SHP77 (cell line): ENCODE measurements around the gene OPCML.
A peak's percentile ranks its signal among the peaks of the same experiment; 100 is the strongest.

Experiments used
- DNase-seq, 2 experiments: peaks; one replicate each; lab custom pipeline; 2025; lab: John Stamatoyannopoulos, UW

The OPCML gene

DNA sequence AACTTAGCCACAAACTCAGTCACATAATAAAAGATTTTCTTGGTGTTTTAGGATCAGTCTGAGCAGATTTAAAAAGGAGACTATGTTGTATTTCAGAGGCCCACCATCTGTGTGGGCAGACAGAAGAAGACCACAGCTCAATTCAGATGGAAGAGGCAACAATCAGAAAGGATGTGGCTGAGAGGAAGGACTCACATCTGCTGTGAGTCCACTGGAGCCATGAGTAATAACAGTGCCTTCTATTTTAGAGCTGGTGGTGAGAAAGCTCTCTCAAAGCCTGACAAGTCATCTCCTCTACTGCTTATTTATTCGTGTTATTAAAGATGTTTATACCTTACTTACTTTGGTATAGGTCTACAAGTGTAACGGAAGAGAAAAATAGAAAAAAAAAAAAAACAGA is 357.2 kb downstream of the OPCML start:
- no peak for DNase-seq

DNA sequence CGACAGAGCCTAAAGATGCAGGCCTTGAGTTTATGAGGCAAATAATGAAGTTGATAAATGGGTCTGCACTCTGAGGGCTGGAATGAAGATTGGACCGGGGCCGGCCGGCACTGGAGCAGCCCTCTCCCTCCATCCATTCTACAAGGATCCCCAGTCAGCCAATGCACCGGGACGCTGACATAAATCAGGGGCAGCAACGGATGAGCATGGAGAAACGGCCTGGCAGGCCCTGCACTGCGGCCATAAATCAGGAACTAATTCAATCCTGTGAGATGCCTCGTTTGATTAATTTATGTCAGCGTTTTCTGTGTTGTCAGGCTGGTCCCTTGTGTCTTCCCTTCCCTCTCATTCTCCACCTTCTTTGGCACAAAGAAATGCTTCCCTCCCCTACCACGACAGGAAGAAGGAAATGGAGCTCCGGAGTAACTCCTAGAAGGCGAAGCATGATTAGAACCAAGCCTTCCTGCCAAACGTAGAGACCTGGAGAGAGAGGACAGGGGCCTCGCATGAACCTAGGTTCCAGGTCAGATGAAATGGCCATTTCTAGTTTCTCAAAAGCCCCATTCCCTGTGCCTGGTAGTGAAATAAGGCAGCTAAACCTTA is 358.4 kb downstream of the OPCML start:
- no peak for DNase-seq

DNA sequence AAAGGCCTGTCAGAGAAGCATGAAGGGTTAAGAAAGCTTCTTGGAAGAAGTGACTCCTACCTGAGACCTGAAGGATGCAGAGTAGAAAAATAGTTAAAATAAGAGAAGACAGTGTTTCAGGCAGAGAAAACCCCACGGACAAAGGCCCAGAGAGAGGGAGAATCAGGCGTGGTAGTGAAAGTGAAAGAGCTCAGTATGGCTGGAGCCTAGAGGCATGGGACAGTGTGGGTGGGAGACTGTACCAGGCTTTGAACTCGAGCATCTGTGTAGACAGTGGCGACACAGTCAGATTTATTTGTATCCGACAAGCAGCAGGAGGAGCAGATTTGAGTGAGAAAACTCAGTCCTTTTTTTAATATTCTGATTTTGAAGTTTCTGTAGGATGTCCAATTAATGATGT is 360.0 kb downstream of the OPCML start:
- DNase-seq = no peak

DNA sequence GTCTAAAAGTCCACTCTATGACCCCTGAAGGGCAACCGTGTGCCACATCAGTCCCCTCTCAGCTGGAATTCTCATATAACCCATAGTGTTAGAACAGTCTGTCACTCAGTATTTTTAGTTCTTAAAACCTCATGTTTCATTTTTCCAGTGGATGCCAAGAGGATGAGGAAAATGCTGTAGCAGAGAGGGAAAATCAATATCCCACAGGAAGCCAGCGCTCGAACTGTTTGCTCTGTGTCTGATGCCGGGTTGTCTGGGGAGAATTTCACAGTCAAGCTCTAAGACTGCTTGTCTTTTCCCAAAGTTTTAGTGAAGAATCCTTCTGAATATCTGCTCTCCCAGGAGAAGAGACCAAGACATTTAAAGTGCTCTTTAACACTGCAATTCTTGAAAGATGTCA is 360.9 kb downstream of the OPCML start:
- no peak for DNase-seq

DNA sequence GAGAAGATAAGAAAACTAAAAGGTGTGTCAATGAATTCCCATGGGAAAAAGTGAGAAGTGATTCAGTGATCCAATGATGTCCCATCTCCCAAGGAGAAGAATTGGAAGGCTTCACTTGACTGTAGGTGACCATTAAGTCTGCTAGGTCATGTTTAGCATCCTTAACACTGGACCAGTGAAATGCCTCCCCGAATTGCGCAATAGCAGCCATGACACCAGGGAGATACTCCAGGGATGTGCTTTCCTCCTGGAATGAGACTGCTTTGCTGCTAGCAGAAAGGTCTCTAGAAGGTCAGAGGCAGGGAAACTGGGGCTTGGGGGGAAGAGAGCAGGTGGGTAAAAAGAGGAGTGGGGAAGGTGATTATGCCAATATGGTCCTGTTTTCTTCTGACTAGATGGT is 364.3 kb downstream of the OPCML start:
- DNase-seq = no peak

- DNase-seq = no peak
Observed at GRCh38 chr11:133166662-133167061, 365.6 kb downstream of the OPCML start.

- no peak for DNase-seq
Observed at GRCh38 chr11:133164986-133165385, 367.3 kb downstream of the OPCML start.

DNA sequence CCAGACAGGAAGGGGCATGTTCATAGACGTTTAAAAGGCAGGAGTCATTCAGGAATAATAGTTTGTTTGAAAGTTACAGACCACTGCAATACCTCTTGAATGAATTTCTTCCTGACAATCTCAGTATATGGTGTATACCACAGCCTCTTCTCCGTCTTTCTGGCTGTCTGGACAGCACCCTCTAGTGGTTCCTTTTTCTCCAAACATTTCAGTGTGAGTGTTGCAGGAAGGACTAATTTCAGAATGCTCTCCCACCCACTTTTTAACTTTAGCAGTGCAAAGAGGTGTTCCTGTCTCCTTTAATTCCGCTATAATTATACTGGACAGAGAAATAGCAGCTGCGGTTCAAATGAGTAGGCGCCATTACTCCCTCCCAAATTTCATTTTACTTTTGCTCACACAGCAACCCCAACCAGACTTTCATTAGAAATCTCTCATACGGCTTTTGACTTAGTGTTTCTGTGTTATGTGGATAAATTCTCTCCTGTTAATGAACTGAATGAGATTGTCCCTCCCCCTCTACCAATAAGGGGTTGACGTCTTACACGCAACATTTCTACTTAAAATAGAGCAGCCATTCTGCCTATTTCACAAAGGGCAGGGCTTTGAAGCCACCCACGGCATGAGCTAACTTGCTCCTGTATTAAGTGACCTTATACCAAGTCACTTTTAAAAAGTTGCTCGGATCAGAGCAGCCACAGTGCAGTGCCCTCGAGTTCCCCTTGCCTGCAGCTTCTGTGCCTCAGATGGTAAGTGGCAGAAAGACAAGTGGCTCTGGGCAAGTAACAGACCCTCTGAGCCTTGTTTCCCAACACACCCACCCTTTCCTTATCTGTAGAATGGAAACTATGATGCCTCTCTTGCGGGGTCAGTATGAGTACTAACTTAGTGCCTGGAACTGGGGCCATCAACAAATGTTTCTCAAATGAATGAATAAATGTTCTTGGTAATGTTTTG is 368.6 kb downstream of the OPCML start:
- peak; percentile 18 to 51 for DNase-seq

- no peak for DNase-seq
Observed at GRCh38 chr11:133162227-133162626, 370.1 kb downstream of the OPCML start.

GRCh38 chr11:133160754-133161153 is 371.5 kb downstream of the OPCML start:
- DNase-seq = no peak

- DNase-seq = no peak
Observed at GRCh38 chr11:133156986-133157745, 375.1 kb downstream of the OPCML start.

GRCh38 chr11:133154781-133155180 is 377.5 kb downstream of the OPCML start:
- no peak for DNase-seq

DNA sequence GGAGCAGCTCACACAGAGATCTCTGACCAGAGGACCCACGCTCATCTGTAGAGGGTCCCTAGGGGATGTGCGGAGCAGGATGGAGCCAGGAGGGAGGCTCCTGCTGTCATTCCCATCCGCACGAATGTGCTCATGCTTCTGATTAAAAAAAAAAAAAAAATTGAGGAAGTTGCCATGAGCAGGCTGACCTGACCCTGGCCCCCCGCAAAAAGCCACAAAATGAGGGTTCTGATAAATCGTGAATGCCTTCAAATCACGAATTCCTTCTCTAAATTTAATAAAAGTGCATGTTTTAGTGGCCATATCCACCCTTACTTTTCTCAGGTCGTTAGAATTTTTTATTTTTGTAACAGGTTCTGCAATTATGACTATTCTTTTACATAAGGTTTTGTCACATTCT is 378.2 kb downstream of the OPCML start:
- DNase-seq = no peak

DNA sequence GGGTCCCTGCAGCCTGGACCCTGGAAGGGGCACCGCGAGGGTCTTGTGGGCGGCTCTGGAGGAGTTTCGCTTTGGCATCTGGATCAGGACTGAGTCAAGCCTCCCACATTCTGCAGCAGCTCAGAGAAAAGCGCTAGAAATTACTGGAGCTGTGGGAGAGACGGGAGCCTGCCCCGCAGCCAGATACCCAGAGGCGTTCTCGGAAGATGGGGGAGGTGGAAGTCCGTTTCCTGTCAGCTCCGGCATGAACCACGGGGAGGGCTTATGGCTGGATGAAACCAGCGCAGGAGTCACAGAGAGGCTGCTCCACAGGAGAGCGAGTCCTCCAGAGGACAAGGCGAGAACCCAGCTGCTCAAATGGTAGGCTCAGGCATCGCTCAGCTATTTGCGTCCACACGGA is 379.3 kb downstream of the OPCML start:
- DNase-seq = no peak

- DNase-seq = no peak
Observed at GRCh38 chr11:133149698-133150097, 382.6 kb downstream of the OPCML start.

- no peak for DNase-seq
Observed at GRCh38 chr11:133147625-133148024, 384.7 kb downstream of the OPCML start.

GRCh38 chr11:133146697-133147306 is 385.5 kb downstream of the OPCML start:
- no peak for DNase-seq

DNA sequence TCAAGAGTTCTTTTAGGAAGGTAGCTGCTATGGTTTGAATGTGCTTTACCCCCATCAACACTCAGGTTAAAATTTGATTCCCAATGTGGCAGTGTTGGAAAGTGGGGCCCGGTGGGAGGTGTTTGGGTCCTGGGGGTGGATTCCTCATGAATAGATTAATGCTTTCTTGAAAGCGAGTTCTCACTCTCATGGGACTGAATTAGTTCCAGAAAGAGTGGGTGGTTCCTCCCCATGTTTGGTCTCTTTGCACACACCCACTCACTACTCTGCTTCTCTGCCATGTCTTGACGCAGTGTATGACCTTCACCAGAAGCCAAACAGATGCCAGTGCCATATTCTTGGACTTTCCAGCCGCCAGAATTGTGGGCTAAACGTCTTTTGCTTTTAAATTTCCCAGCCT is 394.4 kb downstream of the OPCML start:
- DNase-seq = no peak

DNA sequence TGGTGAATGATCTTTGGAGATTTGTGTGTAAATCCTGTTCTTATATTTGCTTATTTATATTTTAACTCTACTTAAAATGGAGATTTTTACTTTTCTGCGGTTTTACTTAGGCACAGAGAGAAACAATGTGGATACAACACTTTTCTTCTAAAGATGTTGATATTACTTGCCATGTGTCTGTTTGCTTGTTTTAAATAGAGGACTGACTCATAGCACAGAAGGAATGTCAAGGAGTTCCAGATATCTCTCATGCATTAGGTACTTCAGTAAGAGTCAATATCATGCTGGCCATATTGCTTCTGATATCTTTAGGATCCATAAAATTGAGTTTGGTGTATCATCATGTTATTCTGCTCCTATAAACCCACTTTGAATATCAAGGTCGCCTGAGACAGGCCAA is 395.0 kb downstream of the OPCML start:
- no peak for DNase-seq

DNA sequence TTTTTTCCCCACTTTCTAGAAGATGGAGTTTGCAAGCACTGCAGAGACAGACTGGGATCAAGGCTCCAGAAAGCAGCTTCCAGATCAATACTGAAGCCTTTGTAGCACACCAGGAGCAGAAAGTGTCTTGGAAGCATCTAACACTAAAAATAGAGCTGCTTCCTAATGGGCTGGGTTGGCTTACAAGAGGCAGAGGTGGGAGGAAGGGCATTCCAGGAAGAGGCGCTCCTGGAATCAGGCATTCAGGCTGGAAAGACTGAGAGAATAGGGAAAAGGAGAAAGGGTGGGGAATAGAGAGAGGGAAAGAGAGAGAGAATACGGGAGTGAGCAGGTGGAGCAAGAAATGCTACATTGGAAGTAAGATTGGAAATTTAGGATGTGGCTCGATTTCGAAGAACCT is 395.9 kb downstream of the OPCML start:
- DNase-seq = no peak

DNA sequence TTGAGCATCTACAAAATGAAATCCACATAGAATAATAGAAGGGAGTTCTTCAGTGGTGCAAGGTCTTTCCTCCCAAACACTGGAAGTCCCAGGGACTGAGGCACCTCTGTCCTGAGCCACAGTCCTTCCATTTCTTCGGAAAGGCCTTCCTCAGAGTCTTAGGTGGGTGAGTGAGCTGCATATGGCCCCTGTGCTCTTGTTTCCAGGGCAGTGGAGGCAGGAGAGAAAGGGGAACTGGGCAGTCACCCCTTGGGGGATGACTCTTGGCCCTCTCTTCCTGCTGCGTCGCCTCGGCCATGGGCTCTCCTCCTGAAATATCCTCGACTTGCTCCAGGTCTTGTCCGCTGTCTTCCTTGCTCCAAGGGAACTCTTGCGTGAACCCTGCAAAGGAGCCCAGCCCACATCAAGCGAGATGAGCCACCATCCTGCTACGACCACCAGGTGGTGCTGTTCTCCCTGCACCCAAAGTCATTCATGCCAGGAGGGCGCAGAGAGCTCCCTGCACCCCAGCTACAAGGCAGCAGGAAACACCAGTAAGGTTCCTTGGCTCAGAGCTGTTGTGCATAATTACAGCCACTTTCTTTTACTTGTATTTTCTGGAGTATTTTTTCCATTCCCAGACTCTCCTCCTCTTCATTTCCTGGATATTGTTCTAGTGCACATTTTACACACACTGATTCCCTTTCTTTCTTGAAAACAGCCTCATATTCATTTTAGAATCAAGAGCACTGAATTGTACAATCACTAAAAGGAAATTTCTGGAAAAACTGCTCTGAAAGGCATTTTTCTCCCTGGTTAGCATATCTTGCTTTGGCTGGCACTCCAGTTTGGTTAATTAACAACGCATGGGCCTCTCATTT is 397.8 kb downstream of the OPCML start:
- DNase-seq = peak; percentile 37 to 42
